GF-D8 (cell line): ENCODE data around the gene VPS26B.
"Not testable (repeated sequence)": the region's sequence is repeated elsewhere in the genome, so short reads cannot be mapped to it uniquely, and the experiment has no call there.

Experiments
- DNase-seq: peaks from one replicate; lab custom pipeline; 2025; lab: John Stamatoyannopoulos, UW

Gene VPS26B

DNA sequence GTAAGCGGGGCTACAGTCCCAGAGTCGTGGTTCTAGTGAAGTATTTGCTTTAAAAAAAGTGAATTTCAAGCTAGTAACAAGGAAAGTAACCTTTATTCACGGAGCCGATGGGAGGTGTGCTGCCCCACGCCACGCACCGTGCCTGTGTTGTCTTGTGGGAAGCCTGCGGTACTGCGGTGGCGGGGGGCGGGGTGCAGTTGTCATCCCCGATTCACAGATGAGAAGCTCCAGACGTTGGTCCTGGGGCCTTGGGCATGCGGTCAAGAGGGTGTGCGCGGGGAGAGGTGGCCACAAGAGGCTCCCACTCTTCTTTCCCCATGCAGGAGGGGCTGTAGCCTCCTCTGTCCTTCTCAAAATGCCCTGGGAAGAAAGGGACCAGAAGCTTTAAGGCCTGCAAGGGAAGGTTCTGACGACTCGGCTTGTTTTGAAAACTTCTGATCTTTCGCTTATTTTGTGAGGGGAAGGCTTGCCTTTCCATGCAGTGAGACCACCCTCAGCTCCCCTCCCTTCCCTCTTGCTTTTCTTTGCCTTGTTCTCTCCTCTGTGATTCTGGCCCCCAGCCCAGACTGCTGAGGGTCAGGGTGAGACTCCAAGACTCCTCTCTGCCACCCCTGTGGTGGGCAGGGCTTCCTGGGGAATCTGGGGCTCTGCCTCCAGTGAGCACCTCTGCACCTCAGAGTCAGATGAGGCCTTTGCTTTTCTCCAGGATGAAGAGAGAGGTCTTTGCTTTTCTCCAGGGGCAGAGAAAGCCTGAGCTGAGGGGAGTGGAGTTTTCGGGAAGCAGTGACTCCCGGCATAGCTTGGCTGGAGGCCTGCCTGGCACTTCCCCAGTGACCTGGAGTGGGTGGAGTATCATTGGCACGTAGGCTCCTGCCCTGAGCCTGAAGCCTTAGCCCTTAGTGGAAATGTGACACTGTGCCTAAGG is 57.9 kb downstream of the VPS26B start:
- no peak for DNase-seq

DNA sequence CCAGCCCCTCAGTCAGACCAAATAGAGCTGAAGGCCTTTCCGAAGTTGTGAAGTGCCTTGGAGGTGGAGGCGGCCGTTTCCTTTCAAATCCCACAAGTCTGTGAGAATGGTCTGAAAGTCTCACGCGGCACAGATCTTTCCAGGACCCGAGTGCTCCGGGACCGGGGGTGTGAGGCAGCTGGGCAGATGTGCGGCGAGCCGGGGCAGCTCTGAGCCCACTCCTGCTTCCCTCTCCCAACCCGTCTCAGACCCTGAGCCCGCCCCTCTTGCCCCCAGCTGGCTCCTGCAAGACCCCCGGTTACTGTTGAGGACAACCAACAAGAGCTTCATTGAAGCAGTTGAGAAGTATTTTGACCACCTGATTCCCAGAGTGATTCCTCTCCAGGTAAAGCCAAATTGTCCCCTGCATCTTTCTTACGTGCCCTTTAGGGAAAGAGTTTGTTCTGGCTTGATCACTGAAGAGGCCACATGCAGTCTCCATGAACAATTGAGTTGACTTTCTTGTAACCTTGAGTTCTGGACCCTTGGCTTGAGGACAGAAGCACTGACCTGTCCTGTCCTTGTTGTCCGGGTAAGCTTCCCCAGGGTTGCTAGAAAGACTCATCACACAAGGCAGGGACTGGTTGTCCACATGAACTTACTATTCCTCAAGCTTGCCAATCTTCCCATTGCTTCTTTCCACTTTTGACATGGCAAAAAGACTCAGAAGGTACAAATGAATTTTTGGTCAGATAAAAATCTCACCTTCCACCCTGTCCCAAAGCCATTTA is 59.2 kb downstream of the VPS26B start:
- DNase-seq = no peak

DNA sequence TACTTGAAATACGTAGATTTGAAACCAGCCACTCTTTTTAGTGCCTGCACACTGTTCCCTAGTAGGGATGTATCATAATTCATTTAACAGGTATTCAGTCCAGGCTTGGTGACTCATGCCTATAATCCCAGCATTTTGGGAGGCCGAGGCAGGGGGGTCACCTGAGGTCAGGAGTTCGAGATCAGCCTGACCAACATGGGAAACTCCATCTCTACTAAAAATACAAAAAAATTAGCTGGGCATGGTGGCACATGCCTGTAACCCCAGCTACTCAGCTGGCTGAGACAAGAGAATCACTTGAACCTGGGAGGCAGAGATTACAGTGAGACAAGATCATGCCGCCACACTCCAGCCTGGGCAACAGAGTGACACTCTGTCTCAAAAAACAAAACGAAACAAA is 59.9 kb downstream of the VPS26B start:
- DNase-seq = not testable (repeated sequence)

DNA sequence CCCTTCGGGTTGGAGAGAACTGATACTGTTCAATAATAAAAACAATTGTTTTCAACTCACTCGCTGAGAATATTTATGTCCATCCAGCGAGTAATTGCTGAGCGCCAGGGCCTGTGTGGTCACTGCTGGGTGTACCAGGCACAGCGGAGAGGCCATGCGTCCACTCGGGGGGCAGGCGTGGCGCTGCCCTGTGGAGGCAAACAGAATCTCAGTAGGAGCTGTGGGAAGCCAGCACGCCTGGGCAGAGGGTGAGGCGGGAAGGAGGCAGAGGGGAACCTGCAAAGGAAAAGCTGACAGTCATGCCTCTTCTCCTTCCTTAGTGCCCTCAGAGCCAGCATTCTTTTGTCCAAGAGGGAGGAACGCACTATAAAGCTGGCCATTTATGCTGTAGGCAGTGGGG is 63.1 kb downstream of the VPS26B start:
- DNase-seq = no peak

DNA sequence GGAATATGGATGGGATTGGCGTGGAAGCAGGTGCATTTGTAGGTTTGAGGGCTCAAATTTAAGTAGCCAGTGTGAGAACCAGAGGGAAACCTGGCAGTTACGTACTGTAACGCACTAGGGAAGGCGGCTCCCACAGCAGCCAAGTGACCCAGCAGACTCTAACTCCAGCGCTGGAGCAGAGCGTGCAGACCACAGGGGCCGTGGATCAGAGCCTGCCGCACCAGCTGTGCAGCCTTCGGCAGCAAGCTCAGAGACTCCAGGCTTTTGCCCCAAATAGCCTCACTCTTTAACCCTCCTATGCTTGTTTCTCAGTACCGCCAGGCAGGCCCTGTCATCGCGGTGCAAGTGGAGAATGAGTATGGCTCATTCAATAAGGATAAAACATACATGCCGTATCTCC is 64.0 kb downstream of the VPS26B start:
- no peak for DNase-seq

DNA sequence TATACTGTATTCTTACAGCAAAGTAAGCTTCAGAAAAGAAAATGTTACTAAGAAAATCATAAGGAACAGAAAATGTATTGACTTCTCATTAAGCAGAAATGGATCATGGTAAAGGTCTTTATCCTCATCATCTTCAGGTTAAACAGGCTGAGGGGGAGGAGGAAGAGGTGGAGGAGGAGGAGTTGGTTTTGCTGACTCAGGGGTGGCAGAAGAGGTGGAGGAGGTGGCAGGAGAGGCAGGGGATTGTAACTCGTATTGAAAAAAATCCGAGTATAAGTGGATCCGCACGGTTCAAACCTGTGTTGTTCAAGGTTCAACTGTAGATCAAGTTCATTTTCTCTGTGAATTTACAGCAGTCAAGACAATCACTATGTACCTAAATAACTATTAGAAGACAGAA is 64.7 kb downstream of the VPS26B start:
- DNase-seq = no peak

DNA sequence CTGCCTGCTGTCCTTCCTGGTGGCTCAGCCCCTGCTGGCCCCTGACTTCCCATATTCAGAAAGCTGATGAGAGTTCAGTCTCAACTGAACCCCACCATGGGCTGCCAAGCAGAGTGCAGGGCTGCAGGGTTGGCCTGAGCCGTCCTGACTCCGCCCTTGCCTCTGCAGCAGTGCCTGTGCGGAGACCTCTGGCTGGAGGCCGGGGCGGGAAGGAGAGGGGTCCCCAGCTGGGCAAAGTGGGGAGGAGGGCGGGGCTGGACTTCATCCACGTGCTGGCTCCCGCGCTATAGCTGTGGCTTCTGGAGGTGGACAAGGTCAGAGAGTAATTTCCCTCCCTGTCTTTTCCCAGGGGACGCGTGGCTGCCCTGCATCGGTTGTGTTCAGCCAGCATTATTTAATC is 65.3 kb downstream of the VPS26B start:
- DNase-seq = no peak

DNA sequence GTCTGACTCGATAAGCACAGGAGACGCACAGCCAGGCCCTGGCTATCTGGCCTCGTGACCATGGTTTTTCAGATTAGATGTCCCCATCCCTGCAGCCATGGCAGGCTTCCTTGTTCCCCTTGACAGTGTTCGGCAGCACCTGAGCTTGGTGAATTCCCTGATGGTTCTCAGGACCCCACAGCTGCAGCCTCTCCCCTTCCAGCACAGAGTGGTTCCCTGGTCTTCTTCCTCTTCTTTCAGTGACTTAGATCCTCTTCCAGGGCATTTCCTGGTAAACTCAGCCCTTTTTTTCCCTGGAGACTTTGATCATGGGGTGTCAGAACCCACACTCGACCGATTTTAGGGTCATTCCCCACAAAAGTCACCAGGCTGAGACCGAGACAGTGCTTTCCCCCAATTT is 66.2 kb downstream of the VPS26B start:
- no peak for DNase-seq

DNA sequence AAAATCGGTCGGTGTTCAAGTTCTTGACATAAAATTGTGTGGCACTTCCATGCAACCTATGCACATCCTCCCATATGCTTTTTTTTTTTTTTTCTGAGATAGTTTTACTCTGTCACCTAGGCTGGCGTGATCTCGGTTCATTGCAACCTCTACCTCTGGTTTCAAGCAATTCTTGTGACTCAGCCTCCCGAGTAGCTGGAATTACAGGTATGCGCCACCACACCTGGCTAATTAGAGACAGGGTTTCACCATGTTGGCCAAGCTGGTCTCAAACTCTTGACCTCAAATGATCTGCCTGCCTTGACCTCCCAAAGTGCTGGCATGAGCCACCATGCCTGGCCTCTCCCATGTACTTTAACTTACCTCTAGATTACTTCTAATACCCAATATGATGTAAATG is 66.7 kb downstream of the VPS26B start:
- DNase-seq = no peak

DNA sequence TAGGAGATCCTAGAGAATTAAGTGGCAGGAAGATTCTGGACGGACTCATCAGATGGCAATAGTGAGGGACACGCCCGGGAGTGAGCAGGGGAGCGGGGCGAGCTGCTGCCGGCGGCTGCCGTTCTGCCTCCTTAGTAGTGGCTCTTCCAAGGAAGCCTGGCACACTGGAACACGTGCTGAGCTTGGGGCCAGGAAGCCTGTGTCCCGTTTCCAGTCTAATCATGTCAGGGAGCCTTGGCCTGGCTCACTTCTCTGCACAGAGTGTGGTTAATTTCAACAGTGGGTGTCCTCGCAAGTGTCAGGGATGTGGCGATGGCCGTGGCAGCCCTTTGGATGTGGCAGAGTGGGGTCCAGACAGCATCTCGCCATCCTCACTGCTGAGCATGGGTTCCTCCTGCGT is 68.2 kb downstream of the VPS26B start:
- no peak for DNase-seq

DNA sequence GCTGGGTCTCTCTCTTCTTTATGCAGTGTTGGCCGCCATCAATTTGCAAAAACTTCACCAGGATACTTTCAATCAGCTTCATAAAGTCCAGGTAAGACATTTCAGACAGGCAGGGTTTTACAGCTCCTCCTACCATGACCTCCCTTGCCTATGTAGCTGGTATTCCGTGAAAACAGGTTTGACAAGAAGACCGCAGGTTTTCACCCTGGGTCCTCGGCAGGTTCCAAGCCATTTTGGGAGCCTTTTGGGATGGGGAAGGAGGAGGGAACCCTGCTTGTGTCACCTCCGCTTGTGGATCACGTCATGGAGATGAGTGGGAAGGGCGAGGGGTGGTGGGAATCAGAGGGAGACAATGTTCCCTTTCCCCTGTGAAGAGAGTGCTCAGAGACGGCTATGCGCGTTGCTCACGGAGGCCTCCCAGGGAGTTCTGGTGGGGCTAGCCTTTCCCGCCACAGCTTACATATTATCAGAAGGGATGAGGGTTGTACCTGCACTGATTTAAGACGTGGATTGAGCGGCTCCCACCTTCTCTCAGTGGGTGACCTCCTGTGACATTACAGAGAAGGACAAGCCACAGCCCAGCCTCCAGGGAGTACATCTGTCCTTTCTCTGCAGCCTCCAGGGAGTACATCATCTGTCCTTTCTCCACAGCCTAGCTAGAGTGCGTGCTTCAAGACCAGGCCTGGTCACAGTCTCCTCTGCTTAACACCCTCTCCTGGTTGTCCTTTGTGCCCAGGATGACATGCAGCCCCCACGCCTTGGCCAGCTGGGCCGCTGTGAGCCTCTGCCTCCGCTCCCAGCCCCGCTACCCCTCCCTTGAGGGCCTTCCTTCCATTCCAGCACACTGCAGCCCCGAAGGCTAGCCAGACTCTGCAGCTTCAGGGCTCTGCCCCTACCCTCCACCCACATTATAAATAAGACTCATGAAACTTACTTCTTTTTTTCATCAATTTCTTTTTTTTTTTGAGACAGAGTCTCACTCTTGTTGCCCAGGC is 68.9 kb downstream of the VPS26B start:
- DNase-seq = no peak

DNA sequence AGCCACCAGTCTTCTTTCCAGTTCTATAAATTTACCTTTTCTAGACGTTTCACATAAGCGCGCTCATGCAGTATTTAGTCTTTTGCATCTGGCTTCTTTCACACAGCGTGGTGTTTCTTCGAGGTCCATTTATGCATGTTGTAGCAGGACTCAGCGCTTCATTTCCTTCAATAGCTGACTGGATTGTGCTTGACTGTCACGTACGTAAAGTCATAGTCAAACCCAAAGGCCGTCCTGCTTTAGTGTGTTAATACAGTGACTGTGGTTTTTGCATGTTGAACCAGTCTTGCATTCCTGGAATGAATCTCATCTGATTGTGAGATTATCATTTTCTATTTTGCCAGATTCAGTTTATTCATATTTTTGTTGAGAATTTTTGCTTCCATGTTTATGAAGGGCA is 70.2 kb downstream of the VPS26B start:
- no peak for DNase-seq
